SU-DHL-6 (cell line): ENCODE measurements around the gene DIP2C.

ENCODE experiments used
- H2AFZ ChIP-seq: fragments of 200-600 bp; sonication (generic); 2 replicates; pipeline ENCODE4 v1.6.1; 2014; ENCODE audit warnings: low read depth, mild to moderate bottlenecking, moderate library complexity, mixed read lengths, antibody characterized with exemption, low read length; ENCODE audit not compliant: severe bottlenecking
- H3F3A ChIP-seq: fragments of 200-600 bp; shearing (Covaris generic); 2 replicates; pipeline ENCODE4 v1.6.0; 2016; ENCODE audit warnings: antibody characterized with exemption, mild to moderate bottlenecking; ENCODE audit not compliant: insufficient read depth
- H3K27ac ChIP-seq: fragments of 200-600 bp; sonication (generic); 2 replicates; pipeline ENCODE4 v1.5.1; 2016; ENCODE audit warnings: low read depth, mild to moderate bottlenecking, low read length, moderate library complexity, mixed read lengths
- H3K27me3 ChIP-seq: fragments of 200-600 bp; sonication (generic), shearing (Covaris generic); 2 replicates; pipeline ENCODE4 v1.6.0; 2014; ENCODE audit warnings: mild to moderate bottlenecking, low read length
- H3K36me3 ChIP-seq: fragments of 200-600 bp; sonication (generic); 2 replicates; pipeline ENCODE4 v1.6.1; 2014; ENCODE audit warnings: mild to moderate bottlenecking, low read length, mixed read lengths
- H3K4me2 ChIP-seq: fragments of 300-600, 200-600 bp; shearing (Covaris generic), sonication (generic); 2 replicates; pipeline ENCODE4 v1.6.0; 2014; ENCODE audit warnings: low read length, low read depth, mild to moderate bottlenecking; ENCODE audit not compliant: poor library complexity, severe bottlenecking
- H3K4me3 ChIP-seq: fragments of 200-600 bp; sonication (generic); 2 replicates; pipeline ENCODE4 v1.5.1; 2014; ENCODE audit warnings: antibody characterized with exemption, low read length, mild to moderate bottlenecking, mixed read lengths; ENCODE audit not compliant: insufficient read depth, poor library complexity, severe bottlenecking
- H3K79me2 ChIP-seq: fragments of 200-600 bp; sonication (generic); 2 replicates; pipeline ENCODE4 v1.6.1; 2014; ENCODE audit warnings: mild to moderate bottlenecking, low read length, moderate library complexity; ENCODE audit not compliant: insufficient read depth
- H3K9ac ChIP-seq: fragments of 200-600 bp; sonication (generic); 2 replicates; pipeline ENCODE4 v1.7.0; 2014; ENCODE audit warnings: mild to moderate bottlenecking, low read length
- H3K9me2 ChIP-seq: fragments of 200-600 bp; sonication (generic); replicated peaks from 2 replicates; pipeline ENCODE4 v1.6.1; 2014; ENCODE audit warnings: low read length; ENCODE audit not compliant: insufficient read depth
- H3K9me3 ChIP-seq: fragments of 200-600 bp; sonication (generic); 2 replicates; pipeline ENCODE4 v1.6.1; 2014; ENCODE audit warnings: low read length, mixed read lengths; ENCODE audit not compliant: insufficient read depth
- H4K20me1 ChIP-seq: fragments of 200-600 bp; sonication (generic); 2 replicates; pipeline ENCODE4 v1.6.1; 2014; ENCODE audit warnings: low read depth, mild to moderate bottlenecking, antibody characterized with exemption, low read length, moderate library complexity, mixed read lengths
- CTCF ChIP-seq: fragments of 200-600 bp; sonication (generic); IDR thresholded peaks from one replicate; pipeline ENCODE4 v1.5.1; 2017; ENCODE audit warnings: antibody characterized with exemption, mild to moderate bottlenecking, low read length, moderate library complexity; ENCODE audit not compliant: insufficient read depth, poor library complexity, severe bottlenecking
- EZH2phosphoT487 ChIP-seq: fragments of 200-600 bp; sonication (generic), shearing (Covaris generic); conservative IDR thresholded peaks from 2 replicates; pipeline ENCODE4 v1.6.1; 2018; ENCODE audit warnings: mild to moderate bottlenecking, antibody characterized with exemption, low read length, moderate library complexity, mixed read lengths

DIP2C gene

DNA sequence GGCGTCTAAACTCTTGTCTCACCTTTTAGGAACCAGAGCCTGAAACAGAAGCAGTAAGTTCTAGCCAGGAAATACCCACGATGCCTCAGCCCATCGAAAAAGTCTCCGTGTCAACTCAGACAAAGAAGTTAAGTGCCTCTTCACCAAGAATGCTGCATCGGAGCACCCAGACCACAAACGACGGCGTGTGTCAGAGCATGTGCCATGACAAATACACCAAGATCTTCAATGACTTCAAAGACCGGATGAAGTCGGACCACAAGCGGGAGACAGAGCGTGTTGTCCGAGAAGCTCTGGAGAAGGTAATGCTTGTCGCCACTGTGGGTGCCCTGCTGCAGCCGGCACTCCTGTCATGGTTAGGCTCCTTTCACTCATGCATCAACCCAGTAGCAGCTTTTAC is 441.2 kb downstream of the DIP2C start:
- no peaks in the 10 kb centered on the region for H4K20me1 ChIP-seq
- H3K79me2 ChIP-seq = no peaks in the 10 kb centered on the region
- no peak overlapping the region for H2AFZ ChIP-seq
- TF ChIP-seq CTCF (no peak), EZH2phosphoT487 (no peak)
- no peak overlapping the region for H3K4me3 ChIP-seq
- H3K9ac ChIP-seq = no peak overlapping the region
- H3K27me3 ChIP-seq = no peaks in the 10 kb centered on the region
- H3K4me2 ChIP-seq = no peak overlapping the region
- no peaks in the 10 kb centered on the region for H3K36me3 ChIP-seq
- H3K27ac ChIP-seq = no peak overlapping the region
- H3K9me3 ChIP-seq = no peaks in the 10 kb centered on the region
- no peaks in the 10 kb centered on the region for H3F3A ChIP-seq
- H3K9me2 ChIP-seq = no peaks in the 10 kb centered on the region

GRCh38 chr10:247480-247879 is 442.0 kb downstream of the DIP2C start:
- no peaks in the 10 kb centered on the region for H3K79me2 ChIP-seq
- H3K27me3 ChIP-seq = no peaks in the 10 kb centered on the region
- no peak overlapping the region for H3K4me3 ChIP-seq
- H3K36me3 ChIP-seq = no peaks in the 10 kb centered on the region
- H3K9me2 ChIP-seq = no peaks in the 10 kb centered on the region
- no peak overlapping the region for H3K4me2 ChIP-seq
- no peak overlapping the region for H3K27ac ChIP-seq
- no peak overlapping the region for H2AFZ ChIP-seq
- no peaks in the 10 kb centered on the region for H3K9me3 ChIP-seq
- TF ChIP-seq CTCF = no peak
- no peak overlapping the region for H3K9ac ChIP-seq
- no peaks in the 10 kb centered on the region for H4K20me1 ChIP-seq
- no peaks in the 10 kb centered on the region for H3F3A ChIP-seq

- Histone ChIP-seq H3K9me2 (no peaks in the 10 kb centered on the region), H3K27ac (no peak overlapping the region), H3K36me3 (no peaks in the 10 kb centered on the region), H2AFZ (no peak overlapping the region), H4K20me1 (no peaks in the 10 kb centered on the region), H3K9ac (no peak overlapping the region), H3K27me3 (no peaks in the 10 kb centered on the region), H3K9me3 (no peaks in the 10 kb centered on the region), H3F3A (no peaks in the 10 kb centered on the region), H3K4me2 (no peak overlapping the region), H3K79me2 (no peaks in the 10 kb centered on the region), H3K4me3 (no peak overlapping the region)
- TF ChIP-seq CTCF = no peak
- no peak for TF ChIP-seq EZH2phosphoT487
Measured at GRCh38 chr10:246431-246830, 443.0 kb downstream of the DIP2C start.

- no peak overlapping the region for H2AFZ ChIP-seq
- H3K4me2 ChIP-seq = no peak overlapping the region
- H3K9ac ChIP-seq = no peak overlapping the region
- no peak overlapping the region for H3K4me3 ChIP-seq
- H3K79me2 ChIP-seq = no peaks in the 10 kb centered on the region
- no peaks in the 10 kb centered on the region for H4K20me1 ChIP-seq
- no peaks in the 10 kb centered on the region for H3F3A ChIP-seq
- H3K9me3 ChIP-seq = no peaks in the 10 kb centered on the region
- no peaks in the 10 kb centered on the region for H3K9me2 ChIP-seq
- no peak overlapping the region for H3K27ac ChIP-seq
- no peaks in the 10 kb centered on the region for H3K36me3 ChIP-seq
- no peaks in the 10 kb centered on the region for H3K27me3 ChIP-seq
- TF ChIP-seq EZH2phosphoT487 (no peak), CTCF (no peak)
Measured at GRCh38 chr10:244227-244626, 445.2 kb downstream of the DIP2C start.
